Measurements from ENCODE around the gene FTMT.
"Not testable (repeated sequence)": the region's sequence is repeated elsewhere in the genome, so short reads cannot be mapped to it uniquely, and the experiment has no call there.

DNA sequence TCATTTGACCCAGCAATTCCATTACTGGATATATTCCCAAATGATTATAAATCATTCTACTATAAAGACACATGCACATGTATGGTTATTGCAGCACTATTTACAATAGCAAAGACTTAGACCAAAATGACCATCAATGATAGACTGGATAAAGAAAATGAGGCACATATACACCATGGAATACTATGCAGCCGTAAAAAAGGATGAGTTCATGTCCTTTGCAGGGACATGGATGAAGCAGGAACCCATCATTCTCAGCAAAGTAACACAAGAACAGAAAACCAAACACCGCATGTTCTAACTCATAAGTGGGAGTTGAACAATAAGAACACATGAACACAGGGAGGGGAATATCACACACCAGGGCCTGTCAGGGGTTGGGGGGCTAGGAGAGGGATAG, 46.4 kb upstream of the FTMT start:
- TF ChIP-seq CTCF (conservative IDR thresholded peaks at IDR 0.05 in 1 of 2, IDR thresholded peaks at IDR 0.05 in 1 of 2; ENCODE audit: low read depth in 1 of 2, low read length in 2 of 2); EZH2 (IDR thresholded peaks at IDR 0.05; ENCODE audit: low read length, missing control alignments): not testable (repeated sequence)

Measured in fibroblast of lung (primary cell).